Vagina (tissue), 2 donors: Measurements from ENCODE around the gene CHL1. TPM values are rescaled to one million over a fixed set of nuclear protein-coding genes. Genes with fewer than 3 reads are reported as not detected.

Experiments used
- DNase-seq, 2 donors: peaks; one replicate each; pipeline ENCODE4 v3.0.0-alpha.2; 2017; ENCODE audit errors: extremely low spot score in 2 of 2
- H3K27ac ChIP-seq: fragments of 200-600 bp; sonication (generic); one replicate; pipeline ENCODE4 v1.5.1; 2019
- H3K27me3 ChIP-seq: fragments of 200-600 bp; sonication (generic); one replicate; pipeline ENCODE4 v1.5.1; 2019
- H3K36me3 ChIP-seq, 2 donors: fragments of 200-600 bp; sonication (generic); one replicate each; pipeline ENCODE4 v1.5.1; 2017 to 2019
- H3K4me1 ChIP-seq: fragments of 200-600 bp; sonication (generic); one replicate; pipeline ENCODE4 v1.5.1; 2019
- H3K4me3 ChIP-seq, 2 donors: fragments of 200-600 bp; sonication (generic); 1 replicate in 1 of 2; 2 replicates in 1 of 2; pipeline ENCODE4 v1.5.1; 2016 to 2019
- H3K9me3 ChIP-seq: fragments of 200-600 bp; sonication (generic); one replicate; pipeline ENCODE4 v1.5.1; 2019
- CTCF ChIP-seq, 3 experiments: fragments of 450-650 bp in 2 of 3; fragments of 200-600 bp in 1 of 3; sonication (generic) in 1 of 3; IDR thresholded peaks; one replicate each; pipeline ENCODE4 v1.5.1; 2017 to 2019; ENCODE audit warnings: antibody characterized with exemption in 3 of 3, mild to moderate bottlenecking in 2 of 3, moderate library complexity in 2 of 3
- POLR2A ChIP-seq, 2 donors: fragments of 450-650 bp; IDR thresholded peaks; one replicate each; pipeline ENCODE4 v1.6.1; 2017; ENCODE audit warnings: antibody characterized with exemption in 2 of 2, mild to moderate bottlenecking in 2 of 2, moderate library complexity in 2 of 2
- POLR2AphosphoS5 ChIP-seq, 2 donors: sonication (generic); formaldehyde crosslinking; IDR thresholded peaks; one replicate each; pipeline ENCODE4 v1.9.0; 2017; ENCODE audit warnings: antibody characterized with exemption in 2 of 2, mild to moderate bottlenecking in 2 of 2, low read depth in 1 of 2; ENCODE audit not compliant: insufficient read depth in 1 of 2
- intact Hi-C: fragments of 100-400 bp; cut with DNase I; formaldehyde crosslinking; loops from one replicate; pipeline ENCODE4 v1.15.1; 2023
- total RNA-seq: library from RNA; depleted of rRNA; stranded (reverse); fragments of >200 nt; gene quantifications from one replicate; pipeline ENCODE4 v1.2.3, GENCODE V29; 2016

Gene CHL1
- total RNA-seq, 1 donor from 2014 or later, result 25.8 TPM

- DNase-seq, result no peak
- Histone ChIP-seq H3K9me3 (no peaks in the 10 kb centered on the region), H3K36me3 (no peaks in the 10 kb centered on the region), H3K4me1 (no peaks in the 10 kb centered on the region), H3K27me3 (no peaks in the 10 kb centered on the region), H3K4me3 (no peak overlapping the region), H3K27ac (no peak overlapping the region)
- TF ChIP-seq CTCF (IDR thresholded peaks at IDR 0.05) (no peak), POLR2AphosphoS5 (IDR thresholded peaks at IDR 0.05; ENCODE audit: insufficient read depth in 1 of 2, low read depth in 1 of 2) (no peak), POLR2A (IDR thresholded peaks at IDR 0.05) (no peak)
- intact Hi-C loops, result no loop called here
Observed at GRCh38 chr3:312160-312733, 115.7 kb downstream of the CHL1 start.

- DNase-seq, result no peak
- H3K4me1 ChIP-seq, result no peaks in the 10 kb centered on the region
- no peaks in the 10 kb centered on the region for H3K36me3 ChIP-seq
- no peaks in the 10 kb centered on the region for H3K27me3 ChIP-seq
- H3K27ac ChIP-seq, result no peak overlapping the region
- no peaks in the 10 kb centered on the region for H3K9me3 ChIP-seq
- no peak overlapping the region for H3K4me3 ChIP-seq
- intact Hi-C loops, result no loop called here
- TF ChIP-seq POLR2AphosphoS5 (IDR thresholded peaks at IDR 0.05; ENCODE audit: insufficient read depth in 1 of 2, low read depth in 1 of 2), result no peak
- TF ChIP-seq POLR2A (IDR thresholded peaks at IDR 0.05), result no peak
- TF ChIP-seq CTCF (IDR thresholded peaks at IDR 0.05), result no peak
Observed at GRCh38 chr3:312911-313310, 116.3 kb downstream of the CHL1 start.

- Histone ChIP-seq H3K27ac (no peak overlapping the region), H3K27me3 (no peaks in the 10 kb centered on the region), H3K4me1 (no peaks in the 10 kb centered on the region), H3K4me3 (no peak overlapping the region), H3K36me3 (no peaks in the 10 kb centered on the region), H3K9me3 (no peaks in the 10 kb centered on the region)
- TF ChIP-seq CTCF (IDR thresholded peaks at IDR 0.05) (no peak), POLR2AphosphoS5 (IDR thresholded peaks at IDR 0.05; ENCODE audit: insufficient read depth in 1 of 2, low read depth in 1 of 2) (no peak)
- intact Hi-C loops, result no loop called here
- no peak for DNase-seq
Observed at GRCh38 chr3:317012-317411, 120.4 kb downstream of the CHL1 start.

GRCh38 chr3:318903-319302, 122.3 kb downstream of the CHL1 start:
- no peak overlapping the region for H3K4me3 ChIP-seq
- no peaks in the 10 kb centered on the region for H3K27me3 ChIP-seq
- intact Hi-C loops, result no loop called here
- H3K36me3 ChIP-seq, result no peaks in the 10 kb centered on the region
- no peak overlapping the region for H3K27ac ChIP-seq
- H3K9me3 ChIP-seq, result no peaks in the 10 kb centered on the region
- TF ChIP-seq CTCF (IDR thresholded peaks at IDR 0.05) (no peak), POLR2A (IDR thresholded peaks at IDR 0.05) (no peak), POLR2AphosphoS5 (IDR thresholded peaks at IDR 0.05; ENCODE audit: insufficient read depth in 1 of 2, low read depth in 1 of 2) (no peak)
- H3K4me1 ChIP-seq, result no peaks in the 10 kb centered on the region
- no peak for DNase-seq

- Histone ChIP-seq H3K27ac (no peak overlapping the region), H3K4me1 (no peaks in the 10 kb centered on the region), H3K9me3 (no peaks in the 10 kb centered on the region), H3K4me3 (no peak overlapping the region), H3K27me3 (no peaks in the 10 kb centered on the region), H3K36me3 (no peaks in the 10 kb centered on the region)
- intact Hi-C loops, result no loop called here
- TF ChIP-seq POLR2AphosphoS5 (IDR thresholded peaks at IDR 0.05; ENCODE audit: insufficient read depth in 1 of 2, low read depth in 1 of 2) (no peak), POLR2A (IDR thresholded peaks at IDR 0.05) (no peak), CTCF (IDR thresholded peaks at IDR 0.05) (no peak)
- DNase-seq, result no peak
Observed at GRCh38 chr3:324423-324822, 127.9 kb downstream of the CHL1 start.
